Hepatocyte (in vitro differentiated cells): ENCODE results near the gene TAF4. TPM values are rescaled to one million over a fixed set of nuclear protein-coding genes. Genes with fewer than 3 reads are reported as not detected.
"Not testable (repeated sequence)": the region's sequence is repeated elsewhere in the genome, so short reads cannot be mapped to it uniquely, and the experiment has no call there.

Experiments
- DNase-seq: peaks from one replicate; pipeline ENCODE4 v3.0.0-alpha.2; 2016; ENCODE audit warnings: low spot score
- H2AFZ ChIP-seq: fragments of 200-600 bp; sonication (generic); 2 replicates; pipeline ENCODE4 v1.6.0; 2016; ENCODE audit warnings: antibody characterized with exemption, mild to moderate bottlenecking
- H3K27ac ChIP-seq: fragments of 200-600 bp; sonication (generic); 2 replicates; pipeline ENCODE4 v1.5.1; 2016; ENCODE audit warnings: mild to moderate bottlenecking
- H3K27me3 ChIP-seq: fragments of 200-600 bp; sonication (generic); 2 replicates; pipeline ENCODE4 v1.6.1; 2016
- H3K36me3 ChIP-seq: fragments of 200-600 bp; sonication (generic); replicated peaks from 2 replicates; pipeline ENCODE4 v1.5.1; 2016; ENCODE audit warnings: low read depth; ENCODE audit not compliant: insufficient read depth
- H3K4me1 ChIP-seq: fragments of 200-600 bp; sonication (generic); 2 replicates; pipeline ENCODE4 v1.5.1; 2016; ENCODE audit warnings: mild to moderate bottlenecking, moderate library complexity; ENCODE audit not compliant: insufficient read depth
- H3K4me2 ChIP-seq: fragments of 200-600 bp; sonication (generic); 2 replicates; pipeline ENCODE4 v1.6.0; 2016
- H3K4me3 ChIP-seq: fragments of 200-600 bp; sonication (generic); 2 replicates; pipeline ENCODE4 v1.5.1; 2016; ENCODE audit warnings: mild to moderate bottlenecking
- H3K79me2 ChIP-seq: fragments of 200-600 bp; sonication (generic); 2 replicates; pipeline ENCODE4 v1.6.0; 2017; ENCODE audit warnings: mild to moderate bottlenecking
- H3K9me2 ChIP-seq: fragments of 200-600 bp; sonication (generic); replicated peaks from 2 replicates; pipeline ENCODE4 v1.6.0; 2017; ENCODE audit warnings: mild to moderate bottlenecking; ENCODE audit not compliant: insufficient read depth
- H3K9me3 ChIP-seq: fragments of 200-600 bp; sonication (generic); 2 replicates; pipeline ENCODE4 v1.5.1; 2016; ENCODE audit warnings: low read depth, mild to moderate bottlenecking
- H4K20me1 ChIP-seq: fragments of 200-600 bp; sonication (generic); 2 replicates; pipeline ENCODE4 v1.6.0; 2016; ENCODE audit warnings: mild to moderate bottlenecking; ENCODE audit not compliant: insufficient read depth, poor library complexity, severe bottlenecking
- EZH2 ChIP-seq: fragments of 200-600 bp; sonication (generic); IDR thresholded peaks from 2 replicates; pipeline ENCODE4 v1.6.1; 2016; ENCODE audit warnings: antibody characterized with exemption, mild to moderate bottlenecking, borderline replicate concordance
- EZH2phosphoT487 ChIP-seq: fragments of 200-600 bp; sonication (generic); IDR thresholded peaks from one replicate; pipeline ENCODE4 v1.6.1; 2018; ENCODE audit warnings: antibody characterized with exemption, mild to moderate bottlenecking, low read depth, moderate library complexity; ENCODE audit not compliant: unreplicated experiment, severe bottlenecking
- WGBS: methylation state at CpG from one replicate; pipeline ENCODE4 v1.1.6; 2016; ENCODE audit warnings: low lambda C conversion rate; ENCODE audit errors: missing lambda C conversion rate; 5-methylcytosine and 5-hydroxymethylcytosine counted together
- polyA plus RNA-seq: library from polyadenylated mRNA; unstranded; fragments of >200 nt; fragmentation: Nextera tagmentation; extraction: Ambion mirVana; gene quantifications from 2 replicates; pipeline ENCODE4 v1.2.1, GENCODE V29; 2016
- total RNA-seq: library from RNA; depleted of rRNA; stranded (reverse); fragments of >200 nt; gene quantifications from 2 replicates; pipeline ENCODE4 v1.2.3, GENCODE V29; 2014
- TF ChIP-seq, protein P1 (sequence below): fragments of 200-600 bp; sonication (generic); IDR thresholded peaks from 2 replicates; pipeline ENCODE4 v1.5.1; 2016; ENCODE audit warnings: antibody characterized with exemption, mild to moderate bottlenecking; ENCODE audit not compliant: poor library complexity

TAF4 gene
- total and polyA plus RNA-seq, 2 experiments from 2014 or later, result 2.9 to 6.6 TPM

DNA sequence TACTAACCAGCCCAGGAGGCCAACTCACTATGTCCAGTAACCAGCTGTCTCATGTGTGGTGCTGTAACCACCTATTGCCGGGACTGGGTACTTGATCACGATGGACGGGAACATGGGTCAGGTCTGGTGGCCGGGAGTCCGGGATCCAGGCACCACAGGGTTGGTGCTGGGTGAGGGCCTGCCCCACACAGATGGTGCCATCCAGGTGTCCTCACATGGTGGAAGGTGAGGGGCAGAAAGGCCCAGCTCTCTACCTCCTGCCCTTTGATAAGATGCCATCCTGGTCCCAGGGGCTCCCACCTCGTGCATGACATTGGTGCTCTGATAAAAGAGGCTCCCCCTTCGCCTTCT, 116.3 kb downstream of the TAF4 start:
- H3K9me3 ChIP-seq, result no peaks in the 10 kb centered on the region
- H3K4me1 ChIP-seq, result no peaks in the 10 kb centered on the region
- no peak overlapping the region for H2AFZ ChIP-seq
- no peak overlapping the region for H3K4me2 ChIP-seq
- no peak for DNase-seq
- H3K27ac ChIP-seq, result no peak overlapping the region
- H4K20me1 ChIP-seq, result no peaks in the 10 kb centered on the region
- H3K4me3 ChIP-seq, result no peak overlapping the region
- no peaks in the 10 kb centered on the region for H3K36me3 ChIP-seq
- no peak for TF ChIP-seq EZH2phosphoT487
- TF ChIP-seq, protein P1, sequence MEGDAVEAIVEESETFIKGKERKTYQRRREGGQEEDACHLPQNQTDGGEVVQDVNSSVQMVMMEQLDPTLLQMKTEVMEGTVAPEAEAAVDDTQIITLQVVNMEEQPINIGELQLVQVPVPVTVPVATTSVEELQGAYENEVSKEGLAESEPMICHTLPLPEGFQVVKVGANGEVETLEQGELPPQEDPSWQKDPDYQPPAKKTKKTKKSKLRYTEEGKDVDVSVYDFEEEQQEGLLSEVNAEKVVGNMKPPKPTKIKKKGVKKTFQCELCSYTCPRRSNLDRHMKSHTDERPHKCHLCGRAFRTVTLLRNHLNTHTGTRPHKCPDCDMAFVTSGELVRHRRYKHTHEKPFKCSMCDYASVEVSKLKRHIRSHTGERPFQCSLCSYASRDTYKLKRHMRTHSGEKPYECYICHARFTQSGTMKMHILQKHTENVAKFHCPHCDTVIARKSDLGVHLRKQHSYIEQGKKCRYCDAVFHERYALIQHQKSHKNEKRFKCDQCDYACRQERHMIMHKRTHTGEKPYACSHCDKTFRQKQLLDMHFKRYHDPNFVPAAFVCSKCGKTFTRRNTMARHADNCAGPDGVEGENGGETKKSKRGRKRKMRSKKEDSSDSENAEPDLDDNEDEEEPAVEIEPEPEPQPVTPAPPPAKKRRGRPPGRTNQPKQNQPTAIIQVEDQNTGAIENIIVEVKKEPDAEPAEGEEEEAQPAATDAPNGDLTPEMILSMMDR, result no peak
- TF ChIP-seq EZH2, result no peak
- no peaks in the 10 kb centered on the region for H3K79me2 ChIP-seq
- WGBS, result 92% methylated on average over 7 of the region's 7 CpGs
- H3K9me2 ChIP-seq, result no peaks in the 10 kb centered on the region
- no peaks in the 10 kb centered on the region for H3K27me3 ChIP-seq

DNA sequence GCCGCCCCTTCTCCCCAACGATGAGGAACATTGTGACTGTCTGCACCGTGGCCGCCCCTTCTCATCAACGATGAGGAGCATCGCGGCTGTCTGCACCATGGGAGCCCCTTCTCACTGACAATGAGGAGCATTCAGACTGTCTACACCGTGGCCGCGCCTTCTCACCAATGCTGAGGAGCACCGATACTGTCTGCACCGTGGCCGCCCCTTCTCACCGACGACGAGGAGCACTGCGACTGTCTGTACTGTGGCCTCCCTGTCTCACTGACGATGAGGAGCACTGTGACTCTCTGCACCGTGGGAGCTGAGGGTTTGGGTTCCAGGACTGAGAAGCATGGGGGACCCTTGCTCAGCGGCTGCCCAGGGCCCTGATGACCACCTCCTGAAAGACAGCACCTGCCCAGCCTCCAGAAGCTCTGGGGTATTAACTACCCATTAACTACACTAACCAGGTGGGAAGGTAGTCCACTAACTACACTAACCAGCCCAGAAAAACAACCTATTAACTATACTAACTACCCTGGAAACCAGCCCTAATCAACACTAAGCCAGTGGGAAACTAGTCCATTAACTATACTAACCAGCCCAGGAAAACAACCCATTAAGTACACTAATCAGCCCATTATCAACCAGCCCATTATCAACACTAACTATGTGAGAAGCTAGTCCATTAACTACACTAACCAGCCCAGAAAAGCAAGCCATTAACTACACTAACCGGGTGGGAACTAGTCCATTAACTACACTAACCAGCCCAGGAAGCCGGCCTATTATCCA, 116.9 kb downstream of the TAF4 start:
- H3K9me3 ChIP-seq, result no peaks in the 10 kb centered on the region
- TF ChIP-seq, protein P1, result no peak
- no peak for TF ChIP-seq EZH2
- no peaks in the 10 kb centered on the region for H3K9me2 ChIP-seq
- H3K4me3 ChIP-seq, result no peak overlapping the region
- no peak for DNase-seq
- no peak overlapping the region for H3K27ac ChIP-seq
- H3K4me2 ChIP-seq, result no peak overlapping the region
- 95% methylated on average over 19 of the region's 22 CpGs for WGBS
- no peaks in the 10 kb centered on the region for H3K36me3 ChIP-seq
- H3K27me3 ChIP-seq, result no peaks in the 10 kb centered on the region
- H3K4me1 ChIP-seq, result no peaks in the 10 kb centered on the region
- H3K79me2 ChIP-seq, result no peaks in the 10 kb centered on the region
- no peaks in the 10 kb centered on the region for H4K20me1 ChIP-seq
- no peak overlapping the region for H2AFZ ChIP-seq

DNA sequence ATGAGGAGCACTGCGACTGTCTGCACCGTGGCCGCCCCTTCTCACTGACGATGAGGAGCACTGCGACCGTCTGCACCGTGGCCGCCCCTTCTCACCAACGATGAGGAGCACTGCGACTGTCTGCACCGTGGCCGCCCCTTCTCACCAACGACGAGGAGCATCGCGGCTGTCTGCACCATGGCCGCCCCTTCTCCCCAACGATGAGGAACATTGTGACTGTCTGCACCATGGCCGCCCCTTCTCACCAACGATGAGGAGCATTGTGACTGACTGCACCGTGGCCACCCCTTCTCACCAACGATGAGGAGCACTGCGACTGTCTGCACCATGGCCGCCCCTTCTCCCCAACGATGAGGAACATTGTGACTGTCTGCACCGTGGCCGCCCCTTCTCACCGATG, 117.6 kb downstream of the TAF4 start:
- not testable (repeated sequence) for H3K27me3 ChIP-seq, H4K20me1 ChIP-seq, H3K36me3 ChIP-seq, H3K4me3 ChIP-seq, H3K4me1 ChIP-seq, H3K4me2 ChIP-seq, DNase-seq, H3K9me3 ChIP-seq, H3K79me2 ChIP-seq, H3K9me2 ChIP-seq, H3K27ac ChIP-seq, H2AFZ ChIP-seq
- 100% methylated on average over 3 of the region's 28 CpGs for WGBS

DNA sequence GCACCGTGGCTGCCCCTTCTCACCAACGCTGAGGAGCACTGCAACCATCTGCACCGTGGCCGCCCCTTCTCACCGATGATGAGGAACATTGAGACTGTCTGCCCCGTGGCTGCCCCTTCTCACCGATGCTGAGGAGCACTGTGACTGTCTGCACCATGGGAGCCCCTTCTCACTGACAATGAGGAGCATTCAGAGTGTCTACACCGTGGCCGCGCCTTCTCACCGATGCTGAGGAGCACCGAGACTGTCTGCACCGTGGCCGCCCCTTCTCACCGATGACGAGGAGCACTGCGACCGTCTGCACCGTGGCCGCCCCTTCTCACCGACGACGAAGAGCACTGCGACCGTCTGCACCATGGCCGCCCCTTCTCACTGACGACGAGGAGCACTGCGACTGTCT, 120.2 kb downstream of the TAF4 start:
- not testable (repeated sequence) for H3K36me3 ChIP-seq, H3K27ac ChIP-seq
- 94% methylated on average over 22 of the region's 29 CpGs for WGBS

DNA sequence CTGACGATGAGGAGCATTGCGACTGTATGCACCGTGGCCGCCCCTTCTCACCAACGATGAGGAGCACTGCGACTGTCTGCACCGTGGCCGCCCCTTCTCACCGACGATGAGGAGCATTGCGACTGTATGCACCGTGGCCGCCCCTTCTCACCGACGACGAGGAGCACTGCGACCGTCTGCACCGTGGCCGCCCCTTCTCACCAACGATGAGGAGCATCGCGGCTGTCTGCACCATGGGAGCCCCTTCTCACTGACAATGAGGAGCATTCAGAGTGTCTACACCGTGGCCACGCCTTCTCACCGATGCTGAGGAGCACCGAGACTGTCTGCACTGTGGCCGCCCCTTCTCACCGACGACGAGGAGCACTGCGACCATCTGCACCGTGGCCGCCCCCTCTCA, 120.7 kb downstream of the TAF4 start:
- not testable (repeated sequence) for H3K4me3 ChIP-seq, H3K27ac ChIP-seq
- WGBS, result 100% methylated on average over 2 of the region's 34 CpGs

More for the DNA sequence above, 120.2 kb downstream of the TAF4 start:
- not testable (repeated sequence) for H3K9me3 ChIP-seq, H3K9me2 ChIP-seq, H4K20me1 ChIP-seq, H3K4me3 ChIP-seq, H3K4me2 ChIP-seq, H2AFZ ChIP-seq, H3K27me3 ChIP-seq, H3K79me2 ChIP-seq, H3K4me1 ChIP-seq, DNase-seq

More for the DNA sequence above, 120.7 kb downstream of the TAF4 start:
- H3K9me3 ChIP-seq, H3K9me2 ChIP-seq, H3K4me2 ChIP-seq, H3K36me3 ChIP-seq, H4K20me1 ChIP-seq, H2AFZ ChIP-seq, H3K79me2 ChIP-seq, H3K4me1 ChIP-seq, H3K27me3 ChIP-seq, DNase-seq: not testable (repeated sequence)
